ENCODE measurements around the gene EXD1. TPM values are rescaled to one million over a fixed set of nuclear protein-coding genes. Genes with fewer than 3 reads are reported as not detected.
"Not testable (repeated sequence)": the region's sequence is repeated elsewhere in the genome, so short reads cannot be mapped to it uniquely, and the experiment has no call there.

The EXD1 gene
- polyA plus RNA-seq, 1 donor (not counting 4 experiments of a cell fraction or from before 2014, with no cell fraction given), result 0.16 TPM

DNA sequence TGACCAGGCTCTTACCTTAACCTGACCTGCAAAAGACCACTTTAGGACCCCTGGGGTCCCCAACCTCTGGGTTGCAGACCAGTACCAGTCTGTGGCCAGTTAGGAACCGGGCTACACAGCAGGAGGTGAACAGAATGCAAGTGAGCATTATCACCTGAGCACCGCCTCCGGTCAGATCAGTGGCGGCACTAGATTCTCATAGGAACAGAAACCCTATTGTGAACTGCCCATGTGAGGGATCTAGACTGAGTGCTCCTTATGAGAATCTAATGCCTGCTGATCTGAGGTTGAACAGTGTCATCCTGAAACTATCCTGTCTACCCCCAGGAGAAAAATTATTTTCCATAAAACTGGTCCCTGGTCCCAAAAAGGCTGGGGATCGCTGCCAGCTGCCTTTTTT, 20.9 kb upstream of the EXD1 start:
- H3K79me2 ChIP-seq (ENCODE audit: control insufficient read depth, insufficient read depth, low read length), result peaks cover 4% of the 10 kb centered on the region
- H3K27me3 ChIP-seq (ENCODE audit: control insufficient read depth, extremely low read depth, insufficient read depth, low read length), result no peaks in the 10 kb centered on the region
- H3K4me2 ChIP-seq (ENCODE audit: control insufficient read depth, extremely low read depth, insufficient read depth, low read depth, low read length), result no peak overlapping the region
- H3K9me3 ChIP-seq (ENCODE audit: control insufficient read depth, low read depth, low read length), result no peaks in the 10 kb centered on the region
- no peak overlapping the region for H2AFZ ChIP-seq (ENCODE audit: control insufficient read depth, low read length)
- dilution Hi-C loops (cut with MboI; ENCODE audit: extremely low pct_ligation_motif_present, low sequenced_read_pairs), result no loop called here
- no peaks in the 10 kb centered on the region for H4K20me1 ChIP-seq (ENCODE audit: control insufficient read depth, extremely low read depth, insufficient read depth, low read length)
- H3K9me1 ChIP-seq (ENCODE audit: control insufficient read depth, extremely low read depth, insufficient read depth, low read length), result no peaks in the 10 kb centered on the region
- H3K9ac ChIP-seq (ENCODE audit: control insufficient read depth, extremely low read depth, insufficient read depth, low read length), result no peak overlapping the region
- FAIRE-seq (no peak), DNase-seq (ENCODE audit: low read depth, low spot score) (no peak)
- peaks cover 19% of the 10 kb centered on the region for H3K4me1 ChIP-seq (ENCODE audit: control insufficient read depth, extremely low read depth, insufficient read depth, low read length)
- TF ChIP-seq, protein P1, sequence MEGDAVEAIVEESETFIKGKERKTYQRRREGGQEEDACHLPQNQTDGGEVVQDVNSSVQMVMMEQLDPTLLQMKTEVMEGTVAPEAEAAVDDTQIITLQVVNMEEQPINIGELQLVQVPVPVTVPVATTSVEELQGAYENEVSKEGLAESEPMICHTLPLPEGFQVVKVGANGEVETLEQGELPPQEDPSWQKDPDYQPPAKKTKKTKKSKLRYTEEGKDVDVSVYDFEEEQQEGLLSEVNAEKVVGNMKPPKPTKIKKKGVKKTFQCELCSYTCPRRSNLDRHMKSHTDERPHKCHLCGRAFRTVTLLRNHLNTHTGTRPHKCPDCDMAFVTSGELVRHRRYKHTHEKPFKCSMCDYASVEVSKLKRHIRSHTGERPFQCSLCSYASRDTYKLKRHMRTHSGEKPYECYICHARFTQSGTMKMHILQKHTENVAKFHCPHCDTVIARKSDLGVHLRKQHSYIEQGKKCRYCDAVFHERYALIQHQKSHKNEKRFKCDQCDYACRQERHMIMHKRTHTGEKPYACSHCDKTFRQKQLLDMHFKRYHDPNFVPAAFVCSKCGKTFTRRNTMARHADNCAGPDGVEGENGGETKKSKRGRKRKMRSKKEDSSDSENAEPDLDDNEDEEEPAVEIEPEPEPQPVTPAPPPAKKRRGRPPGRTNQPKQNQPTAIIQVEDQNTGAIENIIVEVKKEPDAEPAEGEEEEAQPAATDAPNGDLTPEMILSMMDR (optimal IDR thresholded peaks at IDR 0.05 in 1 of 3, IDR thresholded peaks at IDR 0.05 in 1 of 3, conservative IDR thresholded peaks at IDR 0.05 in 1 of 3; ENCODE audit: extremely low read depth in 1 of 3, insufficient read depth in 2 of 3, low read length in 3 of 3), result no peak
- TF ChIP-seq EZH2 (IDR thresholded peaks at IDR 0.05; ENCODE audit: low read length), result no peak
- H3K36me3 ChIP-seq (ENCODE audit: control insufficient read depth in 2 of 2, extremely low read depth in 1 of 2, insufficient read depth in 2 of 2, low read length in 2 of 2), result peaks cover 9 to 15% of the 10 kb centered on the region in 2 experiments
- H3K4me3 ChIP-seq (ENCODE audit: control insufficient read depth in 2 of 3, extremely low read depth in 1 of 3, insufficient read depth in 2 of 3, low read depth in 1 of 3, low read length in 3 of 3), result no peak overlapping the region
- H3K27ac ChIP-seq (ENCODE audit: control insufficient read depth, insufficient read depth, low read length), result no peak overlapping the region

GRCh38 chr15:41250745-41251144, 20.2 kb upstream of the EXD1 start:
- Histone ChIP-seq H3K36me3 (ENCODE audit: control insufficient read depth in 2 of 2, extremely low read depth in 1 of 2, insufficient read depth in 2 of 2, low read length in 2 of 2) (peaks cover 9 to 15% of the 10 kb centered on the region in 2 experiments), H3K4me1 (ENCODE audit: control insufficient read depth, extremely low read depth, insufficient read depth, low read length) (peaks cover 17% of the 10 kb centered on the region)
- H3K4me3 ChIP-seq (ENCODE audit: control insufficient read depth in 2 of 3, extremely low read depth in 1 of 3, insufficient read depth in 2 of 3, low read depth in 1 of 3, low read length in 3 of 3); H3K9me1 ChIP-seq (ENCODE audit: control insufficient read depth, extremely low read depth, insufficient read depth, low read length); H3K9ac ChIP-seq (ENCODE audit: control insufficient read depth, extremely low read depth, insufficient read depth, low read length); dilution Hi-C loops (cut with MboI; ENCODE audit: extremely low pct_ligation_motif_present, low sequenced_read_pairs); H3K79me2 ChIP-seq (ENCODE audit: control insufficient read depth, insufficient read depth, low read length); H2AFZ ChIP-seq (ENCODE audit: control insufficient read depth, low read length); H3K9me3 ChIP-seq (ENCODE audit: control insufficient read depth, low read depth, low read length); FAIRE-seq; DNase-seq (ENCODE audit: low read depth, low spot score); H4K20me1 ChIP-seq (ENCODE audit: control insufficient read depth, extremely low read depth, insufficient read depth, low read length); H3K27me3 ChIP-seq (ENCODE audit: control insufficient read depth, extremely low read depth, insufficient read depth, low read length); H3K4me2 ChIP-seq (ENCODE audit: control insufficient read depth, extremely low read depth, insufficient read depth, low read depth, low read length); H3K27ac ChIP-seq (ENCODE audit: control insufficient read depth, insufficient read depth, low read length): not testable (repeated sequence)

Data from keratinocyte (primary cell).